ENCODE data around the gene KRTAP6-2.

Gene KRTAP6-2

GRCh38 chr21:30563630-30564029 lies 35.1 kb downstream of the KRTAP6-2 start:
- no peak for DNase-seq

DNA sequence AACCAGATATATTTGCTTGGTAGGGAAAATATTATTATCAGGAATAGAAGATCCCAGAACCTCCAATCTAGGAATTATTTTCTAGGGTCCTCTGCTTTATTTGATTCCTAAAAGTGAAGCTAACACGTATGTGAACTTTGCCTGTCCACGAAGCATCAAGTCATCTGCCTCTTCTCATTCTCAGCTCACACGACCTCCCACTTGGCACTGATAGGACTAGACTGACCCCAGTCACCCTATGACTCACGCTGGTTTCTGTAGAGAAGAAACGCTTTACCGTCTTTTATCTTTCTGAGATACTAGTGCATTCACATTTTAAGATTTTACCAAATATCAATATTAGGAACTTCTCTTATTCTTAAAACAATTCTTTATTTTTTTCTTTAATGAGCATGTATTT lies 35.6 kb downstream of the KRTAP6-2 start:
- no peak for DNase-seq

DNA sequence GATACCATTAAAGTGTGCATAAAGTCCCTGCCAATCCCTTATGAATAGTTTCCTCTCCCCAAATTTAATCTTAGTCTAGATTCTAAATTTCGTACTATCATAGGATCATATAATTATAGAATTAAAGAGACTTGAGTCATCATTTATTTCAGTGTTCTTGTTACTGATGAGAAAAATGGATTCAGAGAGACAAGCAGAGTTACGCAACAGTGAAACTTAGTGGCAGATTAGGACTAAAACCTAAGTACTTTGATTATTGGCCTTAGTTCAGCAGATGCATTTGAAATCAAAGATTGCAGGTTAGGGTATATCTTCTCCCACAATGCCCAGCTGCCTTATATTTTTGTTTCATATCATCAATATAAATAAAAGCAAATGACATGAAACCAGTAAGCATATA lies 36.7 kb downstream of the KRTAP6-2 start:
- no peak for DNase-seq

GRCh38 chr21:30561264-30561895 lies 37.3 kb downstream of the KRTAP6-2 start, which contains the start of gene KRTAP19-7:
KRTAP19-7 (minus strand) TSS chr21:30561314; CDS start chr21:30561289, 25 bp downstream.
- DNase-seq = no peak

GRCh38 chr21:30555095-30555494 lies 43.6 kb downstream of the KRTAP6-2 start:
- DNase-seq = no peak

GRCh38 chr21:30552782-30553181 lies 45.9 kb downstream of the KRTAP6-2 start:
- DNase-seq = no peak

Measured in NCI-H187 treated with DMSO at 0.1 percent for 48 hours (cell line).